Skeletal muscle tissue (tissue), 4 donors: ENCODE measurements around the gene MYH6. TPM values are rescaled to one million over a fixed set of nuclear protein-coding genes. Genes with fewer than 3 reads are reported as not detected.
"Not testable (repeated sequence)": the region's sequence is repeated elsewhere in the genome, so short reads cannot be mapped to it uniquely, and the experiment has no call there.

Source experiments
- H3K27ac ChIP-seq: one replicate; pipeline ENCODE4 v1.7.0; 2013; ENCODE audit warnings: mild to moderate bottlenecking, low read depth, low read length, inconsistent platforms
- H3K27me3 ChIP-seq, 3 donors: one replicate each; pipeline ENCODE4 v1.7.0; 2013; ENCODE audit warnings: low read length in 3 of 3; ENCODE audit not compliant: control insufficient read depth in 3 of 3, insufficient read depth in 3 of 3
- H3K36me3 ChIP-seq, 3 donors: one replicate each; pipeline ENCODE4 v1.7.0; 2013; ENCODE audit warnings: low read length in 3 of 3; ENCODE audit not compliant: control insufficient read depth in 3 of 3, insufficient read depth in 3 of 3
- H3K4me1 ChIP-seq, 3 donors: one replicate each; pipeline ENCODE4 v1.7.0; 2013; ENCODE audit warnings: low read length in 3 of 3, mild to moderate bottlenecking in 3 of 3; ENCODE audit not compliant: control insufficient read depth in 3 of 3, insufficient read depth in 3 of 3
- H3K4me3 ChIP-seq, 3 donors: one replicate each; pipeline ENCODE4 v1.7.0; 2013; ENCODE audit warnings: low read length in 3 of 3
- H3K9ac ChIP-seq, 3 donors: one replicate each; pipeline ENCODE4 v1.7.0; 2013; ENCODE audit warnings: low read length in 3 of 3, mild to moderate bottlenecking in 3 of 3, moderate library complexity in 2 of 3, low read depth in 1 of 3
- H3K9me3 ChIP-seq, 3 donors: one replicate each; pipeline ENCODE4 v1.7.0; 2013; ENCODE audit warnings: low read length in 3 of 3; ENCODE audit not compliant: control insufficient read depth in 3 of 3
- total RNA-seq: library from RNA; depleted of rRNA; stranded (reverse); fragments of >200 nt; gene quantifications from one replicate; pipeline ENCODE4 v1.2.3, GENCODE V29; 2014
- donor health status: Osteomylitis.

Gene MYH6
- total RNA-seq, 1 donor from 2014 or later, result 2.1 TPM

DNA sequence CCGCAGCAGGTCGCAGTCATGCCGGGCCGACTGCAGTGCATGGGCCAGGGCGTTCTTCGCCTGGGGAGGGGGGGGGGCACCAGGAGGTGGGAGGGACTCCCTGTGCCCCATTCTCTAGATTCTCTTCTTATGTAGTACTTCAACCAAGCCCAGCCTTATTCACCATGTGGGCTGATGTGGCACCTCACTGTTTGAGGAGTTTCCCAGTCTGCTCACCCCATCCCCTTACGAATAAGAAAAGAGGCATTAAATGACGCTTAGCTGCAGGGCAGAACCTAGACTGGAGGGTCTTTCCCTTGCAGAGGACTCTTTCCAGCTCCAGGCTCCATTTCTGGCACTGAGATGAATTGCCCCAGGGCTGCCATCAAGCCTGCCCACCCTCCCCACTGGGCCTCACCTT is 19.1 kb downstream of the MYH6 start:
- Histone ChIP-seq H3K27ac (no peak overlapping the region), H3K9me3 (no peaks in the 10 kb centered on the region), H3K4me3 (no peak overlapping the region), H3K27me3 (peaks cover 0 to 5% (median 3%) of the 10 kb centered on the region in 3 donors), H3K4me1 (no peaks in the 10 kb centered on the region), H3K9ac (no peak overlapping the region), H3K36me3 (peaks cover 5 to 82% (median 66%) of the 10 kb centered on the region in 3 donors)

DNA sequence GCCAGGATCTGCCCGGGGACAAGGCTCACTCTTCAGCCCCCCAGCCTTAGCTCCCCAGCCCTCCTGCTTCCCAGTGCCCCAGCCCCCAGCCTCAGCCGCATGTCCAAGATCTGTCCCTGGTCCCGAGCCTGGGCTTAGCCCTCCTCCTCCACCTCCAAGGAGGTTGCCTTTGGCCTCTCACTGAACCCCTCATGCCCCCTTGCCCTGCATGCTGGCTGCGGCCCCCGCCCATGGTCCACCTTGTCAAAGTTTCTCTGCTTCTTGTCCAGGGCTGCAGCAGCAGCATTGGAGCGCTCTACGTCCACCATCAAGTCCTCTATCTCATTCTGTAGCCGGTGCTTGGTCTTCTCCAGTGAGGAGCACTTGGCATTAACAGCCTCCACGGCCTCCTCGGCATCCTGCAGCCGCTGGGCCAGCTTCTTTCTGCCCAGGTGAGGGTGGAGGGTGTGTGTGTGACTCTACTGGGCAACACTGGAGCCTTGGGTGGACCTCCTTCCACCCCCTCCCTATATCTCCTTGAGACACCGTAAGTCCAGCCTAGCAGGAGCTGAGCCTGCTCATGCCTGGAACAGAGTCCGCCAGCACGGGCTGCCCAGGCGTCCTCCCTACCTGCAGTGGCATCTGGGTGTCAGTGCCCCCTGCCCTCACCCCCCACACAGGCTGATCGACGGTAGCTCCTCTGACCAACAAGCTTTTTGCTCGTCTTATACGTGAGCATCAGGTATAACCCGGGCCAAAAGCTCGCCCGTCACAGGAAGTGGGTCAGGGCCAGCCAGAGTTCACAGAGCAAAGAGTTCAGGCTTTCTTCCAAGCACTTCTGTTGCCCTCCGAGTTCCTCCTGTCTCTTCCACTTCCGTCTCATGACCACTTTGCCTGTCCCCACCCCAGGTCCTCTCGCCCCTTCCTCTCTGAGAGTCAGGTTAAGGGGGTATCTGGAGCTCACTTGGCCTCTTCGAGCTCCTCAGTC is 19.9 kb downstream of the MYH6 start:
- Histone ChIP-seq H3K27me3 (peaks cover 0 to 5% (median under 1%) of the 10 kb centered on the region in 3 donors), H3K9ac (no peak overlapping the region), H3K27ac (no peak overlapping the region), H3K4me1 (no peaks in the 10 kb centered on the region), H3K36me3 (peaks cover 2 to 82% (median 62%) of the 10 kb centered on the region in 3 donors), H3K4me3 (no peak overlapping the region), H3K9me3 (no peaks in the 10 kb centered on the region)

DNA sequence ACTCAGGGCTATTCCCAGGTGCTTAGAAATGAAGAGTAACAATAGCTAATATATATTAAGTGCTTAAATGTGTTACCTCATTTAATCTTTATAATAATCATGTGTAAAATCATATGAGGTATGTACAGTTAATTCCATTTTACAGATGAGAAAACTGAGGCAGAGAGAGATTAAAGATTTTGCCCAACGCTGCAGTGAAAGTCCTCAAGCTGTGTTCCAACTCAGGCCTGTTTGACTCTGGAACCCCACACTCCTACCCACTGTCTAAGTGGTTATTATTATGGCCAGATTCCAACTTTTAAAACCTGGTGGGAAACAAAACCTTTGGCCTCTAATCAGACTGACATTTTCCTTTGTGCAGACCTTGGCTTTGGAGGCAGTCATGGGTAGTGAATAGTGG is 21.1 kb downstream of the MYH6 start:
- H3K4me3 ChIP-seq, result no peak overlapping the region
- H3K9ac ChIP-seq, result no peak overlapping the region
- no peaks in the 10 kb centered on the region for H3K9me3 ChIP-seq
- H3K27me3 ChIP-seq, result peaks cover 0 to 5% (median 0%) of the 10 kb centered on the region in 3 donors
- H3K27ac ChIP-seq, result no peak overlapping the region
- peaks cover 0 to 82% (median 60%) of the 10 kb centered on the region in 3 donors for H3K36me3 ChIP-seq
- no peaks in the 10 kb centered on the region for H3K4me1 ChIP-seq

DNA sequence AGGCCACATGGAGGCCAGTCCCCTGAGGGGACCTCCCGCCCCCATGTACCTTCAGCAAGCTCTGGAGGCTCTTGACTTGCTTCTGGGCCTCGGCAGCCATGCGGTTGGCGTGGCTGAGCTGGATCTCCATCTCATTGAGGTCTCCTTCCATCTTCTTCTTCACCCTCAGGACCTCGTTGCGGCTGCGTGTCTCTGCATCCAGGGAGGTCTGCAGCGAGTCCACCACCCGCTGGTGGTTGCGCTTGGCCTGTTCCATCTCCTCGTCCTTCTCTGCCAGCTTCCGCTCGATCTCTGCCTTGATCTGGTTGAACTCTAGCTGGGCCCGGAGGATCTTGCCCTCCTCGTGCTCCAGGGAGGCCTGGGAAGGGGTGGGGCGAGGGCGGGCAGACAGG is 21.8 kb downstream of the MYH6 start:
- H3K4me1 ChIP-seq, H3K4me3 ChIP-seq, H3K27ac ChIP-seq, H3K9ac ChIP-seq, H3K9me3 ChIP-seq, H3K27me3 ChIP-seq: not testable (repeated sequence)
- H3K36me3 ChIP-seq, result peaks cover 0 to 86% (median 60%) of the 10 kb centered on the region in 3 donors

DNA sequence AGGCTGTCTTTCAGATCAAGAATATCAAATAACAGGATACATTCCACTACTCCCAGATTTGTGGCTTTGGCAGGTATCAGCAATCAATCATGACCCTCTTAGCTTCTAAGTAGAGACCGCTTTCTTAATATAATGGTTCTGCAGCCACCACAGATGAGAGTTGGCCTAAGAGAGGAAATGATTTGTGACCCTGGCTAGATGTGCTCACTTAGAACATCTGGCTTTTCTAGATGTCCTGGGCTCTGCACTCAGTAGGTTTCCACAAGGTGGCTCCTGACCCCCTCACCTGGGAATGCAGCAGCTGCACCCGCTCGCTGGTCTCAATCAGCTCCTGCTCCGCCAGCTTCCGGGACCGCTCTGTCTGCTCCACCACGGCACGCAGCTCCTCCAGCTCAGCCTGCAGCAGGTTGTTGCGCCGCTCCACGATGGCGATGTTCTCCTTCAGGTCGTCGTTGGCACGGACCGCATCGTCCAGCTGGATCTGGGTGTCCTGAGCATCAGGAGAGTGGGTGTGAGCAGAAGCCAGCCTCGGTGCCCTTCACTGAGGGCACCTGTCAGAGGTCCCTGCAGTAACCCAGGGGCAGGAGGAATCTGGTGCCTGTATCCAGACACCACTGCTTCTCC is 22.3 kb downstream of the MYH6 start:
- Histone ChIP-seq H3K27me3 (peaks cover 0 to 6% (median 0%) of the 10 kb centered on the region in 3 donors), H3K9me3 (no peaks in the 10 kb centered on the region), H3K27ac (no peak overlapping the region), H3K4me1 (no peaks in the 10 kb centered on the region), H3K36me3 (peaks cover 3 to 86% (median 55%) of the 10 kb centered on the region in 3 donors), H3K4me3 (no peak overlapping the region), H3K9ac (no peak overlapping the region)

DNA sequence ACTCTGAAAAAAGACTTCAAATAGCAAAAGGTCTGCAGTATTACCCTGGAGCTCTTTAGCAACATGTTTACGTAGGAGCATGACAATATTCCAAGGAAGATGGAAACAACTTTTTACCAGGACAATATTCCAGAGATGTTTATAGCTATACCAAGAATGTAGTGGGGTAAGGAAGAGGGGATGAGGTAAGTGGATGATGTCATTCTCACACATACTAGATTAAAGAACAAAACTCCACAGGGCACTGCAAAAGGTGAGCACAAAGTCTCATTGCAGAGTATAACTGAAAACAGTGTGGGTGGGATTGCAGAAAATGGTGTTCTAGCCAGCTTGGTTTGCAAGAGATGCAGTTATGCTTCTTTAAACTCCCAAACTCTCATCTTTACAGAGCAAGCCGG is 22.8 kb downstream of the MYH6 start:
- Histone ChIP-seq H3K36me3 (peaks cover 3 to 86% (median 51%) of the 10 kb centered on the region in 3 donors), H3K27me3 (peaks cover 0 to 12% (median 0%) of the 10 kb centered on the region in 3 donors), H3K4me1 (no peaks in the 10 kb centered on the region), H3K9ac (no peak overlapping the region), H3K27ac (no peak overlapping the region), H3K4me3 (no peak overlapping the region), H3K9me3 (no peaks in the 10 kb centered on the region)

DNA sequence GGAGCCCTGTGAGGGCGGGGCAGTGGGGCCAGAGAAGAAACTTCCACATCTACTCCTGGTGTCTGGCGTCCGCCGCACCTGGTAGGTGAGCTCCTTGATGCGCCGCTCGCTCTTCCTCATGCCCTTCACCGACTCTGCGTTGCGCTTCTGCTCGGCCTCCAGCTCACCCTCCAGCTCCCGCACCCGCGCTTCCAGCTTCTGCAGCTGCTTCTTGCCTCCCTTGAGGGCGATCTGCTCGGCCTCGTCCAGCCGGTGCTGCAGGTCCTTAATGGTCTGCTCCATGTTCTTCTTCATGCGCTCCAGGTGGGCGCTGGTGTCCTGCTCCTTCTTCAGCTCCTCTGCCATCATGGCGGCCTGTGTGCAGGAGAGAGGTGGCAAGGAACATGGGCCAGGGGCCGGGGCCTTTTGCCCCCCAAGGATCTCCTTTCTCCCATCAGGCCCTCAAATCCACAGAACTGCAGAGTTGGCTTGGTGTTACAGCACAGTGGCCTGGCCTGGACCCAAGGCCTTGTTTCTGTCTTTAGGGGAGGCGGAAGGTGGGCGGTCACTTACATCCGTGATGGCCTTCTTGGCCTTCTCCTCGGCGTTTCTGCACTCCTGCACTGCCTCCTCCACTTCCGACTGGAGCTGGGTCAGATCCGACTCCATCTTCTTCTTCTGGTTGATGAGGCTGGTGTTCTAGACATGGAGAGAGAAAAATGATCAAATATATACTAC is 23.6 kb downstream of the MYH6 start:
- no peaks in the 10 kb centered on the region for H3K4me1 ChIP-seq
- H3K27me3 ChIP-seq, result peaks cover 0 to 14% (median 0%) of the 10 kb centered on the region in 3 donors
- H3K36me3 ChIP-seq, result peaks cover 3 to 84% (median 47%) of the 10 kb centered on the region in 3 donors
- H3K27ac ChIP-seq, result no peak overlapping the region
- no peak overlapping the region for H3K4me3 ChIP-seq
- no peak overlapping the region for H3K9ac ChIP-seq
- no peaks in the 10 kb centered on the region for H3K9me3 ChIP-seq

DNA sequence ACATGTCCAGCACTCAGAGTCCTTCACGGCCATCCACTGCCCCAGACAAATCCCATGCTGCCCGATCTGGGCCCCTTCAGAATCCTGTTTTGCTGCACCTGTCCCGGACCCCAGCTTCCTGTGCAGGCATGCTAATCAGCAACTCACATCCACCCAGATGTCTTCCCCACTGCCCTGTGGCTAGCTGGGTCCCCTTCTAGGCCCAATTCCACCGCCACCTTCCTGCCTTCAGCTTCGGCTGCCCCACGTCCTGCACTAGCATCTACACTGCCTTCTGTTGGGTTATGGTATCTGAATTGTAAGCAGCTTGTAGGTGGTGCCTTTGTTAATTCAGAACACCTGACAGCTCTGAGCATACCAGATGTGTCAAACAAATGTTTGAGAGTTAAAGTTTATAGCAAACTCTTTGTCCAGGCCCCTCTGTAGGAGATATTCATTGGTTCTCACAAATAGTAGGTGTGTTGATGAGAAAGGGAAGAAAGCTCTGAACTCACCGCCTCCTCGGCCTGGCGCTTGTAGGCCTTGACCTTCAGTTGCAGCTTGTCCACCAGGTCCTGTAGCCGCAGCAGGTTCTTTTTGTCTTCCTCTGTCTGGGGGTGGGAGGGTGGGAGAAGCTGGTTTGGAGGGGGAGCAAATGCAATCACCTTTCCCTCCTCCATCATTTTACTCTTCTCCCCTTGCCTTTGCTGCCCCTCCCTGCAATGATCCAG is 25.2 kb downstream of the MYH6 start:
- H3K27me3 ChIP-seq, result peaks cover 0 to 14% (median 0%) of the 10 kb centered on the region in 3 donors
- no peak overlapping the region for H3K4me3 ChIP-seq
- H3K36me3 ChIP-seq, result peaks cover 3 to 68% (median 33%) of the 10 kb centered on the region in 3 donors
- H3K4me1 ChIP-seq, result no peaks in the 10 kb centered on the region
- no peak overlapping the region for H3K9ac ChIP-seq
- H3K9me3 ChIP-seq, result no peaks in the 10 kb centered on the region
- H3K27ac ChIP-seq, result no peak overlapping the region

DNA sequence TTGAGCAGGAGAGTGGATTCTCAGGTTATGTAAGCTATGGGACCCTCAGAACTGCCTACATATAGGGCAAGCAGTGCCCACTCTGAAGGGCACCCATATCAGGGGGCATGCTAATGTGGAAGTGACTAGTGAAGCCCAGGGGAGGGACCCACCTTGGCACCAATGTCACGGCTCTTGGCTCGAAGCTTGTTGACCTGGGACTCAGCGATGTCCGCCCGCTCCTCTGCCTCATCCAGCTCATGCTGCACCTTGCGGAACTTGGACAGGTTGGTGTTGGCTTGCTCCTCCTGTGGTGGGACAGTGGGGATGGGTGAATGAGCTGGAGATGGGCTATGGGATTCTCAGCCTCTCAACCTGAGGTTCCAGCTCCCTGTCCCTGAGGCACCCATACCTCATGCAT is 25.8 kb downstream of the MYH6 start:
- Histone ChIP-seq H3K27me3 (peaks cover 0 to 11% (median 0%) of the 10 kb centered on the region in 3 donors), H3K4me1 (no peaks in the 10 kb centered on the region), H3K9me3 (no peaks in the 10 kb centered on the region), H3K36me3 (peaks cover 3 to 62% (median 27%) of the 10 kb centered on the region in 3 donors), H3K27ac (no peak overlapping the region), H3K9ac (no peak overlapping the region), H3K4me3 (no peak overlapping the region)
